ENCODE data around the gene GARIN5A.

The GARIN5A gene

DNA sequence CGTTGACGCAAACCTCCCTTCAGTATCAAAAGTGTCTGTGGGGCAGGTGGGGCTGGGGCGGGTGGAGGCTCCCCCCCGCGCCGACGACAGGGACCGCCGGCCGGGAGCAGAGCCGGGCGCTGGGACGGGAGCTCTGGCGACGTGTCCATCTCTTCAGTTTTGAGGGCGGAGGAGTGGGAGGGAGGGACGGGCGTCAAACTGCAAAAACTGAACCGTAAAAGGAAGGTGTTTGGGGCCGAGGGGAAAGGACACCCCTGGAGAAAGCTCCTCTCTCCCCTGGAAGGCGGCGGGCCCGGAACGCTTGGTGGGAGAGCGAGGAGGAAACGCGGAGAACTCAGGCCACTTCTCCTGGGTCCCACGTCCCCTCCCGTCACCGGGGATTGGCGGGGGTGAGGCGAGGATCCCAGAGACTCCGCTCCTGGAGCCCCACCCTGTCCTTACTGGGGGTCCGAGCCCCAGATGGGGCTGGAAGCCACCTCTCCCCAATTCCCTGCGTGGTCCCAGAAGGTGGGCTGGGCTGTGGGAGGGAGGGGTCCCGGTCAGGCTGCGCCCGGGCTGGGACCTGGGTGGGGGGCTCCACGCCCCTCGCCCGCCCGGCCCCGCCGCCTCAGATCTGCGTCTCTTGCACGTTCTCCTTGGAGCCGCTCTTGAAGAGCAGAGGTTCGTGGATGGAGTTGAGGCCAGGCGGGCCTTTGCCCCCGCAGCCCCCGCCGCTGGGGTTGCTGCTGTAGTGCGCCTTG, 40.5 kb upstream of the GARIN5A start:
- Histone ChIP-seq H3K79me2 (ENCODE audit: control insufficient read depth, low read length) (no peaks in the 10 kb centered on the region), H3K9me3 (ENCODE audit: control insufficient read depth, insufficient read depth, low read length) (no peaks in the 10 kb centered on the region), H3K27ac (ENCODE audit: low read depth, low read length) (no peak overlapping the region), H3K9me2 (replicated peaks; ENCODE audit: control insufficient read depth, low read length) (no peaks in the 10 kb centered on the region), H3K36me3 (ENCODE audit: control insufficient read depth, low read length) (no peaks in the 10 kb centered on the region), H4K20me1 (ENCODE audit: control insufficient read depth, insufficient read depth, low read depth, low read length) (no peaks in the 10 kb centered on the region), H3K4me1 (ENCODE audit: control insufficient read depth, low read length) (peaks cover under 1% of the 10 kb centered on the region; the same call in 1 of the 2 replicates), H3K4me3 (ENCODE audit: low read length) (no peak overlapping the region), H3K27me3 (ENCODE audit: control insufficient read depth, low read length) (no peaks in the 10 kb centered on the region), H3F3A (ENCODE audit: control insufficient read depth, insufficient read depth) (no peaks in the 10 kb centered on the region), H3K4me2 (ENCODE audit: low read length) (no peak overlapping the region)
- TF ChIP-seq, protein P1, sequence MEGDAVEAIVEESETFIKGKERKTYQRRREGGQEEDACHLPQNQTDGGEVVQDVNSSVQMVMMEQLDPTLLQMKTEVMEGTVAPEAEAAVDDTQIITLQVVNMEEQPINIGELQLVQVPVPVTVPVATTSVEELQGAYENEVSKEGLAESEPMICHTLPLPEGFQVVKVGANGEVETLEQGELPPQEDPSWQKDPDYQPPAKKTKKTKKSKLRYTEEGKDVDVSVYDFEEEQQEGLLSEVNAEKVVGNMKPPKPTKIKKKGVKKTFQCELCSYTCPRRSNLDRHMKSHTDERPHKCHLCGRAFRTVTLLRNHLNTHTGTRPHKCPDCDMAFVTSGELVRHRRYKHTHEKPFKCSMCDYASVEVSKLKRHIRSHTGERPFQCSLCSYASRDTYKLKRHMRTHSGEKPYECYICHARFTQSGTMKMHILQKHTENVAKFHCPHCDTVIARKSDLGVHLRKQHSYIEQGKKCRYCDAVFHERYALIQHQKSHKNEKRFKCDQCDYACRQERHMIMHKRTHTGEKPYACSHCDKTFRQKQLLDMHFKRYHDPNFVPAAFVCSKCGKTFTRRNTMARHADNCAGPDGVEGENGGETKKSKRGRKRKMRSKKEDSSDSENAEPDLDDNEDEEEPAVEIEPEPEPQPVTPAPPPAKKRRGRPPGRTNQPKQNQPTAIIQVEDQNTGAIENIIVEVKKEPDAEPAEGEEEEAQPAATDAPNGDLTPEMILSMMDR (IDR thresholded peaks at IDR 0.05; ENCODE audit: low read depth, low read length, poor library complexity, severe bottlenecking), result no peak
- TF ChIP-seq EZH2phosphoT487 (IDR thresholded peaks at IDR 0.05; ENCODE audit: borderline replicate concordance, low read length), result no peak

DNA sequence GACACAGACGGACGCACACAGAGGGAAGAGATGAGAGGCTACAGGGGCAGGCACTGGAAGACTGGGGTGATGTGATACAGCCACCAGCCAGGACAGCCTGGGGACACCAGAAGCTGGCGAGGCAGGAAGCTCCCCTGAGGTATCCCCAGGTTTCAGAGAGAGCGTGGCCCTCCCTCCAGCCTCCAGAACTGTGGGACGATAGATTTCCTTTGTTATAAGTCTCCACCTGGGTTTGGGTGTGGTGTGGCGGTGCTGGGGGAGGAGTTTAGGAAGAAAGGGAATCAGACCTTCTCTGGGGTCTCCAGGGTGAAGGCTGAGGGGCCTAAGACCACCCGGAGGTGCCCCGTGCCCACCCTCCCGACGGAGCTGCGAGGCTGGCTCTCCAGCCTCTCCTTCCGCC, 39.8 kb upstream of the GARIN5A start:
- no peak for TF ChIP-seq EZH2phosphoT487 (IDR thresholded peaks at IDR 0.05; ENCODE audit: borderline replicate concordance, low read length)
- H3F3A ChIP-seq (ENCODE audit: control insufficient read depth, insufficient read depth), result no peaks in the 10 kb centered on the region
- no peaks in the 10 kb centered on the region for H3K9me2 ChIP-seq (replicated peaks; ENCODE audit: control insufficient read depth, low read length)
- H3K27ac ChIP-seq (ENCODE audit: low read depth, low read length), result no peak overlapping the region
- no peaks in the 10 kb centered on the region for H3K36me3 ChIP-seq (ENCODE audit: control insufficient read depth, low read length)
- H3K79me2 ChIP-seq (ENCODE audit: control insufficient read depth, low read length), result no peaks in the 10 kb centered on the region
- no peaks in the 10 kb centered on the region for H3K27me3 ChIP-seq (ENCODE audit: control insufficient read depth, low read length)
- H3K4me3 ChIP-seq (ENCODE audit: low read length), result no peak overlapping the region
- no peaks in the 10 kb centered on the region for H3K9me3 ChIP-seq (ENCODE audit: control insufficient read depth, insufficient read depth, low read length)
- H3K4me2 ChIP-seq (ENCODE audit: low read length), result no peak overlapping the region
- H3K4me1 ChIP-seq (ENCODE audit: control insufficient read depth, low read length), result peaks cover 7% of the 10 kb centered on the region
- H4K20me1 ChIP-seq (ENCODE audit: control insufficient read depth, insufficient read depth, low read depth, low read length), result no peaks in the 10 kb centered on the region

DNA sequence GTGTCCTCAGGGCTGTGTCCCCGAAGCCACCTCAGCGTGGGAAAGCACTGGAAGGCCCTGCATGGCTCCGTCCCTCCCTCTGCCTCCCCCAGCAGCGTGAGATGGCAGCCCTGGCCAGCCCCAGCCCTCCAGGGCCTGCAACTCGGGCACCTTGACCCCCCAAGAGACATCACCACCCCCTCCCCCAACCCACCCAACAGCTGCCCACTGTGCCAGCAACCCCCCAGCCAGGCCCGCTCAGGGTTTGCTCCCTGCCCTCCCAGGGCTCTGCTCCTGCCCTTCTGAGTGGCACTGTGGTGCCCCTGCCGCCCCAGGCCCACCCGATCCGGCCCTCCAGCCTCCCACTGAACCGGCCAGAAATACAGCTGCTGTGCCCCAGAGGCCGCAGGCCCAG, 38.5 kb upstream of the GARIN5A start:
- Histone ChIP-seq H3K4me2 (ENCODE audit: low read length) (no peak overlapping the region), H3K27ac (ENCODE audit: low read depth, low read length) (no peak overlapping the region), H4K20me1 (ENCODE audit: control insufficient read depth, insufficient read depth, low read depth, low read length) (no peaks in the 10 kb centered on the region), H3K4me3 (ENCODE audit: low read length) (no peak overlapping the region), H3K79me2 (ENCODE audit: control insufficient read depth, low read length) (peaks cover 3% of the 10 kb centered on the region; the same call in 1 of the 2 replicates), H3K36me3 (ENCODE audit: control insufficient read depth, low read length) (no peaks in the 10 kb centered on the region), H3K9me3 (ENCODE audit: control insufficient read depth, insufficient read depth, low read length) (no peaks in the 10 kb centered on the region), H3K9me2 (replicated peaks; ENCODE audit: control insufficient read depth, low read length) (no peaks in the 10 kb centered on the region), H3F3A (ENCODE audit: control insufficient read depth, insufficient read depth) (no peaks in the 10 kb centered on the region), H3K27me3 (ENCODE audit: control insufficient read depth, low read length) (no peaks in the 10 kb centered on the region), H3K4me1 (ENCODE audit: control insufficient read depth, low read length) (peaks cover 14% of the 10 kb centered on the region)
- TF ChIP-seq, protein P1 (IDR thresholded peaks at IDR 0.05; ENCODE audit: low read depth, low read length, poor library complexity, severe bottlenecking), result no peak
- no peak for TF ChIP-seq EZH2phosphoT487 (IDR thresholded peaks at IDR 0.05; ENCODE audit: borderline replicate concordance, low read length)

GRCh38 chr19:50514346-50515167, 37.9 kb upstream of the GARIN5A start:
- no peaks in the 10 kb centered on the region for H3K9me2 ChIP-seq (replicated peaks; ENCODE audit: control insufficient read depth, low read length)
- no peak overlapping the region for H3K4me2 ChIP-seq (ENCODE audit: low read length)
- no peaks in the 10 kb centered on the region for H3K27me3 ChIP-seq (ENCODE audit: control insufficient read depth, low read length)
- H4K20me1 ChIP-seq (ENCODE audit: control insufficient read depth, insufficient read depth, low read depth, low read length), result no peaks in the 10 kb centered on the region
- no peak overlapping the region for H3K4me3 ChIP-seq (ENCODE audit: low read length)
- peaks cover 3% of the 10 kb centered on the region; the same call in 1 of the 2 replicates for H3K79me2 ChIP-seq (ENCODE audit: control insufficient read depth, low read length)
- no peak overlapping the region for H3K27ac ChIP-seq (ENCODE audit: low read depth, low read length)
- peaks cover 14% of the 10 kb centered on the region for H3K4me1 ChIP-seq (ENCODE audit: control insufficient read depth, low read length)
- H3F3A ChIP-seq (ENCODE audit: control insufficient read depth, insufficient read depth), result no peaks in the 10 kb centered on the region
- H3K9me3 ChIP-seq (ENCODE audit: control insufficient read depth, insufficient read depth, low read length), result no peaks in the 10 kb centered on the region
- H3K36me3 ChIP-seq (ENCODE audit: control insufficient read depth, low read length), result no peaks in the 10 kb centered on the region
- TF ChIP-seq EZH2phosphoT487 (IDR thresholded peaks at IDR 0.05; ENCODE audit: borderline replicate concordance, low read length), result no peak
- TF ChIP-seq, protein P1 (IDR thresholded peaks at IDR 0.05; ENCODE audit: low read depth, low read length, poor library complexity, severe bottlenecking), result no peak

Measured in DOHH2 (cell line).